Glomerular visceral epithelial cell (primary cell): ENCODE data around the gene BUD23.
"Not testable (repeated sequence)": the region's sequence is repeated elsewhere in the genome, so short reads cannot be mapped to it uniquely, and the experiment has no call there.

Experiments used
- DNase-seq: peaks from one replicate; pipeline ENCODE4 v3.0.0-alpha.2; 2016; ENCODE audit errors: extremely low spot score

Gene BUD23

DNA sequence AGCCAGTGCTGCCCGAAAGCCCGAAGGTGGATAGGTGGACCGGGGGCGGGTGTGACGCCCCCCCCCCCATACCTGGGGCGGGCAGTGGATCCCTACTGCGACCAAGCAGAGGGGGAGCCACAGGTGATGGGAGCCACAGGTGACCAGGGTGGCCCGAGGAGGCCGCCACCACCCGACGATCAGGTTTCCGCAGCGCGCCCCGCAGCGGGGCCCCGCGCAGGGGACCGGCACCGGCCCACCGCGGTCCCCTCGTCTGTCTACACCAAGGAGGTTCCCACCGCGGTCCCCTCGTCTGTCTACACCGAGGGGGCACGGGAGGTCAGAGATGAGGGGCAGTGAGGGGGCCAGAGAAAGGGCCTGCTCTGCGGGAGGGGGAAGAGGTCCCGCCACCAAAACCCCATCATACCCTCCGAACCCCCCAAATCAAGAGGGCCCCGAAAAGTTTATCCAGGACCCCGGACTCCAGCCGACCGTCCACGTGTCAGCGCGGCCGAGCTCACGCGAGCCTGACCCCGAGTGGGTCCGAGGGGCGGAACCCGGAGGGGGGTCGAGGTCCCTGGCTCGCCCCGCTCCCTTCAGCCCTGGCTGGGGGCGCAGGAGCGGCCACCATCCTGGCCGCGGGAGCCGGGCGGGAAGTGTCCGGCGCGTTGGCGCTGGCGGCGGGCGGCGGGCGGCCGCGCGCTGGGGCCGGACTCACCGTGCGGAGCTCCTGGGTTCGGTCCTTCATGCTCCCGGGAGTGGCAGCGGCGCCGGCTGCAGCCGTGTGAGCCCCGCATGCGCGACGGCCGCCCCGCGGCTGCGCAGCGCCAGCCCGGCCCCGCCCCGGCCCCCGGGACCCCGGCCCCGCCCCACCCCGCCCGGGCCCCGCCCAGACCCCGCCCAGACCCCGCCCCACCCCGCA, 35.8 kb downstream of the BUD23 start, which contains the start of gene STX1A:
STX1A (minus strand) TSS at position 765 of the 901 bp plus-strand sequence; CDS start at position 727, 38 bp downstream.
- DNase-seq, result peak; percentile 78

DNA sequence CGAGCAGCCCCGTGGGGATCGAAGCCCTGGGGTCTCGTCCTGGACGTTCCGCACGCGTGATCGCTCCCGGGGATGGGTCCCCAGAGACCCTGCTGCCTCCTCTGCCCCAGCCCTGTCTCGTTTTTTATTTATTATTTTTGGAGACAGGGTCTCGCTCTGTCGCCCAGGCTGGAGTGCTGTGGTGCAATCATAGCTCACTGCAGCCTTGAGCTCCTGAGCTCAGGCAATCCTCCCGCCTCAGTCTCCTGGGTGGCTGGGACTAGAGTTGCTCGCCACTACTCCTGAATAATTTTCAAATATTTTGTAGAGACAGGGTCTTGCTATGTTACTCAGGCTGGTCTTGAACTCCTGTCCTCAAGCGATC, 36.4 kb downstream of the BUD23 start:
- no peak for DNase-seq

DNA sequence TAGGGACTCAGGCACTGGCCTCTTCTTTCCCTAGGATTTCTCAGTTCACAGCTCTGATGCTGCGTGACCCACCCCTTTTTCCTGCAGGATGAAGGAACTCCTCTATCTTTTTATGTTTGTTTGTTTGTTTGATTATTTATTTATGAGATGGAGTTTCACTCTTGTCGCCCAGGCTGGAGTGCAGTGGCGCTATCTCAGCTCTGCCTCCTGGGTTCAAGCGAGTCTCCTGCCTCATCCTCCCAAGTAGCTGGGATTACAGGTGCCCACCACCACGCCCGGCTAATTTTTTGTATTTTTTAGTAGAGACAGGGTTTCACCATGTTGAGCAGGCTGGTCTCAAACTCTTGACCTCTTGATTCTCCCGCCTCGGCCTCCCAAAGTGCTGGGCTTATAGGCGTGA, 37.0 kb downstream of the BUD23 start:
- not testable (repeated sequence) for DNase-seq

DNA sequence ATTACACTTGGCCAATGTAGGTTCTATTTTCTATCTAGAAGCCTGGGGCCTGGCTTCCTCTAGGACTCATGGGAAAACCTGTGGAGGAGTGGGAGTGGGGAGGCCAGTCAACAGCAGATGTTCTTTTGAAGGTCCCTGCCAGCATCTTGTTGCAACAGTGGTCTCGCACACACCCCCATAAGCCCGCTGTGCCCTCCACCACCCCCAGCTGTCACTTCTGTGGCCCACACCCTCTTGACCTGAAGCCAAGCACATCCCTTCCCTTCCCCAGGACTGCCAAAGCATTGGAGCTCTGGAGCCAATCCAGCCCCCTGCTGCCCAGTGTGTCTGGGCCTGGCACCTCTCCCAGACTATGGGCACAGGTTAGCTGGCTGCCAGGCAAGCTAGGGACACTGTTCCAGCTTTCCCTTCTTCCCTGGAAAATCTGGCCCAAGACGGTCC, 38.0 kb downstream of the BUD23 start:
- peak; percentile 37 for DNase-seq

DNA sequence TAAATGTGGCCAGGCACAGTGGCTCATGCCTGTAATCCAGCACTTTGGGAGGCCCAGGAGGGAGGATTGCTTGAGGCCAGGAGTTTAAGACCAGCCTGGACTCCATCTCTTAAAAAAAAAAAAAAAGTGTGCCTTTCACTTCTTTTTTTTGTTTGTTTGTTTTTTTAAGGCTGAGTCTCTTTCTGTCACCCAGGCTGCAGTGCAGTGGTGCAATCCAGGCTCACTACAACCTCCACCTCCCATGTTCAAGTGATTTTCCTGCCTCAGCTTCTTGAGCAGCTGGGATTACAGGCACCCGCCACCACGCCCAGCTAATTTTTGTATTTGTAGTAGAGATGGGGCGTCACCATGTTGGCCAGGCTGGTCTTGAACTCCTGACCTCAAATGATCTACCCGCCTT, 38.8 kb downstream of the BUD23 start:
- not testable (repeated sequence) for DNase-seq

DNA sequence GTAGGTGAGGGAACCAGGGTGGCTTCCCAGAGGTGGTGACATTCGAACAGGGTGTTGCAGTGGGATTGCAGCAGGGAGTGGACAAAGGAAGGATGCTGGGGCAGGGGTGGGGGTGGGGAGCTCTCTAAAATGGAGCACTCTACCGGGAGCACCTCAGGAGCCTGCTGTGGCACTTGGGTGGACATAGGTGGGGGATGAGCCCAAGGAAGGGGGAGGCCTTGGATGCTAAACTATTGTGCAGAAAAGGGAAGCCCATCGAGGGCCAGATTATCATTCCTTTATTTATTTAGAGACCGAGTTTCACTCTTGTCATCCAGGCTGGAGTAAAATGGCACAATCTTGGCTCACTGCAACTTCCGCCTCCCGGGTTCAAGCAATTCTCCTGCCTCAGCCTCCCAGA, 39.4 kb downstream of the BUD23 start:
- no peak for DNase-seq

DNA sequence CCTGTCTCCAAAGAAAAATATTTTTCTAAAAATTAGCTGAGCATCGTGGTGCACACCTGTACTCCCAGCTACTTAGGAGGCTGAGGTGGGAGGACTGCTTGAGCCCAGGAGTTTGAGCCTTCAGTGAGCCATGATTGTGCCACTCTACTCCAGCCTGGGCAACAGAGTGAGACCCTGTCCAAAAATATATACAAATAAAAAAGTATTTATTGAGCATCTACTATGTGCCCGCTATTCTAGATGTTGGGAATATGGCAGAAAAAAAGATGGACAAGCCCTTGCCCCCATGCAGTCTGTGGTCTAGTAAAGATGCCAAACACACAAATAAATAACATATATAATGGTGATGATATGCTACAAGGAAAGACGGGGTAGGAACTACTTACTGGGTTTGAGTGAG, 40.4 kb downstream of the BUD23 start:
- DNase-seq, result no peak

DNA sequence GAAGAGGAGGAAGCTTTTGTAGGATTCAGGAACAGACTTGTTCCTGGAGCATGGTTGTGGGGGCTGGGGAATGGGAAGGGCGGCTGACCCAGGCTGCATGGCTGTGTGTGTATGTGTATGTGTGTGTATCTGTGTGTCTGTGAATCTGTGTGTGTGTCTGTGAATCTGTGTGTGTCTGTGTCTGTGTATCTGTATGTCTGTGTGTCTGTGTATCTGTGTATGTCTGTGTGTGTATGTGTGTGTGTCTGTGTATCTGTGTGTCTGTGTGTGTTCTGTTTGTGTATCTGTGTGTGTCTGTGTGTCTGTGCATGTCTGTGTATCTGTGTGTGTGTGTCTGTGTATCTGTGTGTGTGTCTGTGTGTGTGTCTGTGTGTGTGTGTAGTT, 42.7 kb downstream of the BUD23 start:
- DNase-seq, result no peak

DNA sequence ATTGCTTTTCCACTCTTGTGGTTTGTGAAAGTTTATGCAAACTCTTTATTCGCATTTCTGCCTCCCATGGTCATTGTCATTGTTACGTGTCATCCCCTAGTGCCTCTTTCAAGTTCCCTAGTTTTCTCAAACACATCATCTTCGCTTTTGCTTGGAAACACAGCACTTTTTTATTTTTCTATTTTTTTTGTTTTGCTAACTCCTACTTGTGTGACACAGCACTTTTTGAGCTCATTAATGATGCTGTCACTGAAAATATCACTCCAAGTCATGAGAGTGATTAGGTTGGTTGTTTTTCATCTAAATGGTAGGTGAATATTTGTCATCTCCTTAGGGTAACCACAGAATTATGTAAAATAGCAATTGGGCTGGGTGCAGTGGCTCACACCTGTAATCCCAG, 44.6 kb downstream of the BUD23 start:
- no peak for DNase-seq

DNA sequence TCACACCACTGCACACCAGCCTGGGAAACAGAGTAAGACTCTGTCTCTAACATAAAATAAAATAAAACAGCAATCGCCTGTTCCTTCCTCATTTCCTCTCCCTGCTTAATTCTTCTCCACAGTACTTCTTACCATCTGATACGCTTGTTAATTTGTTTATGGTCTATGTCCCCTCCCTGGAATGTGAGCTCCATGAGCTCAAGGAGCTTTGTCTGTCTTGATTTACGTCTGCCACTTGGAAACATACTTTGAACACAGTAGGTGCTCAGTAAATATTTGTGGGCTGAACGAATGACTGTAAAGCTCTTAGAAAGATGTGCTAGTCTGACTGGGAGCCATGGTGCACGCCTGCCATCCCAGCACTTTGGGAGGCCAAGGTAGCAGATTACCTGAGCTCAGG, 45.2 kb downstream of the BUD23 start:
- no peak for DNase-seq

DNA sequence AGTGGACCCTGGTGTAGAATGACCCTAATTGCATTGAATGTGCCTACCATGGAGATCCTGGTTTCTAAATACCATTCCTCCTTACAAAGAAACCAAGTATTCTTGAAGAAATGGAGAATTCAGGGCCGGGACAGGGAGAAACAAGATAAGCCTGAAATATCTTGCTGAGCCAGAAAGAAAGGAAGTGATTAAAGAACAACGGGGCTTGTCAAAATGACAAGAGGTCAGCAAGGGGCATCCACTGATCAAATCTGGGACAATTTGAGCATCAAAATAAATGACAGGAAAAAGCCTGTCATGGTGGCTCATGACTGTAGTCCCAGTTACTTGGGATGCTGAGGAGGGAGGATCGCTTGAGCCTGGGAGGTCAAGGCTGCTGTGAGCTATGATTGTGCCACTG, 47.1 kb downstream of the BUD23 start:
- DNase-seq, result no peak

DNA sequence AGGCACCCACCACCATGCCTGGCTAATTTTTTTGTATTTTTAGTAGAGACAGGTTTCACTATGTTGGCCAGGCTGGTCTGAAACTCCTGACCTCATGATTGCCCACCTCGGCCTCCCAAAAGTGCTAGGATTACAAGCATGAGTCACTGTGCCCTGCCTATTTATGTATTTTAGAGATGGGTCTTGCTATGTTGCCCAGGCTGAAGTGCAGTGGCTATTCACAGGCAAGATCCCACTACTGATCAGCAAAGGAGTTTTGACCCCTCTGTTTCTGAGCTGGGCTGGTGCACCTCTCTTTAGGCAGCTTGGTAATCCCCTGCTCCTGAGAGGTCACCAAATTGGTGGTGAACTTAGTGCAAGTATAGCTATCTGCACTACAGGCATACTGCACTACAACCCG, 49.0 kb downstream of the BUD23 start:
- DNase-seq, result no peak

DNA sequence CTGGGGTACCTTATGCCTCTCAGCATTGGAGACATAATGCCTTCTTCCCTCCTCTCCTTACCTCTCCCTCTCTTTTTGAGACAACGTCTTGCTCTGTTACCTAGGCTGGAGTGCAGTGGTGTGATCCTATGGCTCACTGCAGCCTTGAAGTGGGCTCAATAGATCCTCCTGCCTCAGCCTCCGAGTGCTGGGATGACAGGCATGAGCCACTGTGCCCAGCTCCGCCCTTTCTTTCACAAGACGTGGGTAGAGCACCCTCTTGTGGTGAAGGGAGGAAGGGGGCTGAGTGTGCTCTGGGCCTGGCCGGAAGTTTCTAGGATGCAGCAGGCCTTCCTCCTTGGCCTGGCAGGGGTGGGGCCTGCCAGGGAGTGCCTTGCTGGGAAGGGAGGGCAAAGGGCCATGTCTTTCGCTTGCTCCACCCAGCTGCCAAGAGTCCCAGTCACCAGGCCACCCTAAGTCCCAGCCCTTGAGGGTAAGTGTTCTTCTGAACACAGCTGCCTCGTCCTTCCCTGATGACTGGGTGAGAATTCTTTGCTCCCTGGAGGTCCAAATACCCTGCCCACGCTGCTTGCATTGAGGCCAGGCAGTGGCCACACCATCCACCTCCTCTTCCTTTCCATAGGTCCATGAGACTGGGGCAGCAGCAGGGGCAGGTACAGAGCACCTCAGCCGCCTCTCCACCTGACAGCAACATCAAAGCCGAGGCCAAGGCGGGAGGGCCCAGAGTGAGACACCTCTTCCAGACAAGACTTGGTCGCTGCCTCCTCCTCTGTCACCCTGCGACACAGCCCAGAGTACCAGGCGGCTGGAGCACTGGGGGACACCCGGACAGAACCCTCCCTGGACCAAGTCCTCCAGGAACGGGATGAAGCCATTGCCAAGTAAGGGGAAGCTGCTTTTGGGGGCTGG, 51.5 kb downstream of the BUD23 start:
- peak; percentile 91 for DNase-seq

DNA sequence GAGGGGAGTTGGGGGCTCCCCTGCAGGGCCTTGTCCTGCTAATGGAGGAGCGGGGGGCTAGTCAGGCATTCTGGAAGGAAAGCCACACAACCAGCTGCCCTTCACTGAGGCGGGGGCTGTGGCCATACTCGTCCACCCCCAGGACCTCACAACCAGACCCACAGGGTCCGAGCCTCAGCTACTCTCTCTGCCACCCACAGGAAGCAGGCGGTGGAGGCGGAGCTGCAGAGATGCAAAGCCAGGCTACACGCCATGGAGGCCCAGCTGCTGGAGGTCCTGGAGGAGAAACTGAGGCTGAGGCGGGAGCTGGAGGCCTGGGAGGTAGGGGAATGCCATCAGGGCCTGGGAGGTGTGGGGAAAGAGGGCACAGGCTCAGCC, 52.1 kb downstream of the BUD23 start:
- DNase-seq, result no peak

DNA sequence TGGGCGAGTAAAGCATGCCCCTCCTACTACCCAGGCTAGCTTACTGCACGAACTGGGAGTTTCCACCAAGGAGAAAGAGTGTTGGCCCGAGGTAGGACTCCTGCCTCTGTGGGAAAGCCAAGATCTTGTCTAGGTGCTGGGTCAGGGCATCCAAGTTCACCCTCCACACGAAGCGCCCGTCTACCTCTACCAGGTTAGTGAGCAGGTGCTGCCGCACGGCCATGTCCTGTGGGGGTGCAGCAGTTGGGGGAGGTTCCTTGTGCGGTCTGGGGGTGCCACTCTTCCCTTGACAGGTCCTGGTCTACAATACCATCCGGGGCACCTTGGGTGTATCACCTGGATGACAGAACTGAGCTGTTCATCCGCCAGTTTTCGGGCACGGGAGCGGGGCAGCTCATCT, 53.5 kb downstream of the BUD23 start:
- no peak for DNase-seq

DNA sequence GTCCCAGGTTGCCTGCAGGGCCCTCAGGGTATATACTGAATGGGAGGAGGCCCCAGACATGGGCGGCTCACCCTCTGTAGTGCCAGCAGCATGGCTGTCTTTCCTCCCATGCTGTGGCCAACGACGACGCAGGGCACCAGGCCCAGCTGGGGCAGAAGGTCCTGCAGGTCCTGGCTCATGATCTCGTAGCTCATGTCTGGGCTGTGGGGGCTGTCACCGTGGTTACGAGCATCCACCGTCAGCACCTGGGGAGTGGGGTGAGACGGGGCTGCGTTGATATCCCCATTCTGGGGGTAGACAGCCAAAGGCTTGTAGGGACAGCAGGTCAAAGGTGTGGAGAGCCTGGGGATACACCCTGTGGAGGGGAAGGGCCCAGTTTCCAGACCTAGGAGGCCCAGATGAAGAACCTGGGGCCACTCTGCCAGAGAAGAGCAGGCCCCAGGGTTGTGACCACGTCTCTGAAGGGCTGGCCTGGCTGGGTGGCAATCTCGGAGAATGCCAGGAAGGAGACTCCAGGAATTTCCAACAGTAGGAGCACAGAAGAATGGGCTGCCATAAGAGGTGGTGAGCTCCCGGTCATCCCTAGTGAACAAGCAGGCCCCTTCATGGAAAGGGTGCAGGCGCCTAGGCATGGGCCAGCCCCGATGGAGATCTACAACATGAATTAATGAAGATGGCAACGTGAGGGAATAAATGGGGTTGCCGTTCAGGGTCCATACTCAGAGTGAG, 54.3 kb downstream of the BUD23 start:
- DNase-seq, result no peak

DNA sequence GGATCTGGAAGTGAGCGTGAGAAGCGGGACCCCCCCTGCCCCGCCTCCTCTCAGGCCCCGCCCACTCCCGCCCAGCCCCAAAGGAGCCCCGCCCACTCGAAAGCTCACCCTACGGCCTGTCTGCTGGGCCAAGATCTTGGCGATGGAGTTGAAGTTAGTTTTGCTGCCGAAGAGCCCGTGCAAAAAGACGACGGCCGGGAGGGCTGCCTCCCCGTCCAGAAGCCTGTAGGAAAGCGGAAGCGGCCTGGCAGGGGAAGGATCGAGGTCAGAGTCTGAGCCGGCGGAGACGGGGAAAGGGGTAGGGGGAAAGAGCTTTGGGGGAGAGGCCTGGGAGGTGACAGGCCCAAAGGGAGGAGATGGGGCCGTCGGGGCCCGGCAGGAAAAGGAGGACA, 54.8 kb downstream of the BUD23 start:
- DNase-seq, result peak; percentile 57

DNA sequence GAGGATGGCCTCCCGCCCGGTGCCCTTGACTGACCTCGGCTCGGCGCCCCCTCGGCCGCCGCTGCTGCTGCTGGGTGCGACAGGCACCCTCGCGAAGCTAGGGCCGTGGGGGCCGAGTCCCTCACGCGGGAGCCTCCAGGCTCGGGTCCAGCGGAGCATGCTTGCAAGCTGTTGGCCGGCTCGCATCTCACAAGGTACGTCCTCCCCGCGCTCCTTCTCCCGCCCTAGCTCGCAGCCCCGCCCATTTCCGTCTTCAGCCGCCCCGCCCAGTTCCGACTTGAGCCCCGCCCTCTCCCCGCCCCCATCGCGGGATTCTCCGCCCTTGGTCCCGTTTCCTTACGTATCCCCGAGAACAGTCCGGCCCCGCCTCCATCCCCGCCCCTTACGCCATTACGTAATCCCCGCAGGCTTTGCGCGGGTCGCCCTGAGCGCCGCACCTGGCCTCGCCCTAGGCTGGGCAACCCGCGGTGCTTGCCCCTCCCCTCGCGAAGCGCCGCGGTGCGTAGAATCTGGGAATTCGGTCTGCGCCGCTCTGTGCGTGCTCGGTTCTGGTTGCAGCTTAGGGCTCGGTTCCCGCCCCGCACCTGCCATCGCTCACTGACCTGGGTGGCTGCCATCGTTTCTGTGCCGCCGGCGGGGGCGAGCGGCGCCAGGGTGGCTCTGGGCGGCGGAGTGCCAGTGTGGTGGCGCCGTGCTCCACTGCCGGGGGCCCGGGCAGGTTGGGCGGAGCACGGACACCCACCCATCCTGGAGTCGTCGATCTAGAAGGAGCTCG, 55.4 kb downstream of the BUD23 start, which contains the start of gene ABHD11:
ABHD11 (minus strand) TSS at position 191 of the 775 bp plus-strand sequence; CDS start at position 159, 32 bp downstream.
- DNase-seq, result peak; percentile 99

DNA sequence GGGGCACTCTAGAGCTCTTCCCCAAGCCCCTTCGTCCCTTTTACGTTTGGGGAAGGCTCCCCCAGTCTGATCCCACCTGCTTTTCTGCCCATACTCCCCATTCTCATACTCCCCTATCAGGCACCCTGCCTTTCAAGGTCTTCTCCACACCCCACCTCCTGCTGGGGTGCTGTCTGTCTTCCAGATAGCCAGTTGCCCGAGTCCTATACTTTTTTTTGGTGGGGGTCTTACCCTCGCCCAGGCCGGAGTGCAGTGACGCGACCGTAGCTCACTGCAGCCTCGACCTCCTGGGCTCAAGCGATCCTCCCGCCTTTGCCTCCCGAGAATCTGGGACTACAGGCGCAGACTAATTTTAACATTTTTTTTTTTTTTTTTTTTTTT, 56.0 kb downstream of the BUD23 start:
- no peak for DNase-seq

DNA sequence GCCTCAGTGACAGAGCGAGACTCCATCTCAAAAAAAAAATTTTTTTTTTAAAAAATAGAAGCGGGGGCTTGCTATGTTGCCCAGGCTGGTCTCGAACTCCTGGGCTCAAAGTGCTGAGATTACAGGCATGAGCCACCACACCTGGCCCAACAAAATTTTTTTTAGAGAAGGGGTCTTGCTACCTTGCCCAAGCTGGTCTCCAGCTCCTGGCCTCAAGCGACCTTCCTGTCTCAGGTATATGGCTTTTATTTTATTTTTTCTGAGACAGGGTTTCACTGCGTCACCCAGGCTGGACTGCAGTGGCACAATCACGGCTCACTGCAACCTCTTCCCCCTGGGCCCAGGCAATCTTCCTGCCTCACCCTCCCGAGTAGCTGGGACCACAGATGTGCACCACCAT, 56.8 kb downstream of the BUD23 start:
- no peak for DNase-seq

DNA sequence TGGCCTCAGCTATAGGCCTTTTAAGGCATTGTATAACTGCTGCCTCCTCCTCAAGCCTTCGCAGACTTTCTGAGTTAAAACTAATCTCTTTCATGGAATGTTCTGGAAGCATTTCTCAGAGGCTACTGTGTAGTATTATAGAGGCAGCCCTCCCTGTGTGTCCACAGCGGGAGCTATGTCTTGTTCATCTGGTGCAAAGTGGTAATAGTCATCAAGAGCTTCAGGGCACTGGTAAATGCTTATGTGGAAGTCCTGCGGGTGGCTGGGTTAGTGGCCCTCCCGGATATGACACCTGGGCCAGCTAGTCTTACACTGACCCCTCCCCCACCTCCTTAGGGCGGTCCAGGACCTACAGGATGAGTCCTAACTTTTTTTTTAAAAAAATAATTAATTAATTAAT, 57.4 kb downstream of the BUD23 start:
- DNase-seq, result no peak
